GM19468 (cell line): Measurements from ENCODE around the gene PDE4D.

ENCODE experiments used
- ATAC-seq: cut with Tn5 transposase; IDR thresholded peaks from one replicate; pipeline ENCODE4 v1.9.1; 2021; ENCODE audit warnings: mild to moderate bottlenecking, moderate library complexity, moderate number of reproducible peaks; ENCODE audit not compliant: unreplicated experiment; ENCODE audit errors: extremely low read depth

PDE4D gene

DNA sequence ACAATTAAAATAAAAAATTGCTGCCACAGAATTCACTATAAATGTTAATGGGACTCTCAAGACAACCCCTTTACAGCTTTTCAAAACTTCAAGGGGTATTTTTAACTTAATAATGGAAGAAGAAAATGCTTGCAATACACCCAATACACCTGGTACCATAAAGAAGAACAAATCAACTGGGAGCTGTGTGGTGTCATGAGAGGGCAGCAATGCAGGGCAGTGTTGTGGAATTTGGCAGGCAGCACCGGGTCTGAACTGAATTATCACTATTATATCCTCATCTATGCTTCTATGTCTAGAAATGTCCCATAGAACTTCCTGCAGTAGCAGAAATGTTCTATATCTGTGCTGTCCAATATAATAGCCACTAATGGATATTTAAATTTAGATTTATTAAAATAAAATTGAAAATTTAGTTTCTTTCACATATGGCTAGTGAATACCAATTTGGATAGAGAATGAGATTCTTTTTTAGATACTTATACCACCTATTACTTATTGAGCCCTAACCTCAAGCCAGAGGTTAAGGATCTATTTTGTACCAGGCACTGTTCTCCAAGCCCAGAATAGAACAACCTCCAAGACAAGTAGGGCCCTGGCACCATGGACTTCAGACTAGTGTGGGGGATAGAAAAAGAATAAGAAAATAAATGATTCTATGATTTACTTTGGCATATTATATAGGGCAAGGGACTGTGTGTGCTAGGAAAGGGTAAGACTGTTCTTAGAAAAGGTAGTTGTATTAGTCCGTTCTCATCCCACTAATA, 265.3 kb downstream of the PDE4D start:
- no peak for ATAC-seq

DNA sequence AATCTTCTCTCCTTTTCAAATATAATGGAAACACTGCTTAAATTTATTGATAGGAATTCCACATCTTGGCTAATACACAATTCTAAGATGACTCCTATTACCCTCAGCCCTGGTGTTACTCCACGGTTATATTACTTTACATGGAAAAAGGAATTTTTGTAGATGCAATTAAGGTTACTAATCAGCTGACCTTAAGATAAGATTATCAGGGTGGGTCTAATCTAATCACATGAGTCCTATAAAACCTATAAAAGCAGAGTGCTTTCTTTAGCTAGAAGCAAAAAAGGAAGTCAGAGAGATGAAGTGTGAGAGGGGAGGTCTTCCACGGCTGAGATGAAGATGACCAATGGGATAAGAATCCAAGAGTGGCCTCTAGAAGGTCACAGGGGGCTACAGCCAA, 268.6 kb downstream of the PDE4D start:
- no peak for ATAC-seq

DNA sequence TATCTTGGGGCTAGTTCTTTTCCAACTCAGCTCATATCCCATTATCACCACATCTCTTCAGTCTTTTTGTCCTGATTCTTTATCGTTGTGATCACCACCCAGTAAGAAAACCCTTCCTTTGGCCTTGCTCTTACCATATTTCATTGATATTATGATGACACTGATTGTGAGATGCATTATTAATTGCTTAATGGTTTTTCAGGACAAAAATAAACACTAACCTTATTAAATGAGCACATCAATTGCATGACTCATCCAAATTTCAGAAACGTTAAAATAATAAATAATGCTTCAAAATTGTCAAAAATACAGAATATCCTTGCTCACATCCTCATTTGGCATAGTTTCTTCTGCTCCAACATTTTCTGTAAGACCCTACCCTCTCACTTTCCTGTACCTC, 270.7 kb downstream of the PDE4D start:
- ATAC-seq = no peak

DNA sequence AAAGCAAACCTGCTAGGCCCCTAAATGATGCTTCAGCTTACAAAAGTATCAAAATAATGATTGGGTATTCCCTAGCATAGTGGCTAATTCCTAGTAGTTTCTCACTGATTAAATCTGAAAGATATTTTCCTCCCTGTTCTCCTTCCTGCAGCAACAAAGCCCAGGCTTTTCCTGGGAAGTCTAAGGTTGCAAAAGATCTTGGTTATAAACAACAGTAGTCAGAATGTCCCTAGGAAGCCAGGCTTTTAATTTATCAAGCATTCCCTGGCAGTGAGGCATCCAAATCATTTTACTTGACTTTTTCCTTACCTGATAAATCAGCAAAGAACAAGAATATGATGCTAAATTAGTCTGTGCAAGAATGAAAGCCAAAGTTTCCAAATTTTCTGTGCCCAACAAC, 272.0 kb downstream of the PDE4D start:
- no peak for ATAC-seq

DNA sequence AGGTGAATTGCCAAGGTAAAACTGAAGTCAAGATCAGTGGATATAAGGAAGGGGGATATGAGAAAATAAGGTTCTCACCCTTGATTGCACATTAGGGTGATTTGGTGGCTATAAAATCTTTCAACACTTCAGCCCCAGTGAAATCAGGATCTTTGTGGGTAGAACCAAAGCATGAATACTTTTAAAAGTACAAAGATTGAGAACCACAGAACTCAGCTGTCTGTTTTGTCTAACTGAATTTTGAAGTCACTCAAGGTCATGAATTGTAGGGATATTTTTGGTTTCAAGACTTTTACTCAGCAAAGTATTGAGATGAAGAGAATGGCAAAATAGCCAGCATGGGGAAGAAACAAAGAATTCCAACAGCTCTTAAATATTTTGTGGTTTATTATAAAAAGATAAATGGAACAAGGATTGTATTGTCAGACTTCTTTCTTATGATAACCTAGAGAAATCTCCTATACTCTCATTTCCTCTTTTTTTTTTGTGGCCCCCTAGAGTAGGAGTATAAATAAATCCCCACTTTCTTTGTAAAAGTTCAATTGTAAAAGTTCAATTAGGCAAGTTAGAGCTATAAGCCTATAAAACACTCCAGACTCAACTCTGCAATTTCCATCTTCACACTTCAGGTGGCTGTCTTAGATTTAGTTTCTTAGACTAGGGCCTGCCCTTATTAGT, 272.9 kb downstream of the PDE4D start:
- ATAC-seq = no peak

DNA sequence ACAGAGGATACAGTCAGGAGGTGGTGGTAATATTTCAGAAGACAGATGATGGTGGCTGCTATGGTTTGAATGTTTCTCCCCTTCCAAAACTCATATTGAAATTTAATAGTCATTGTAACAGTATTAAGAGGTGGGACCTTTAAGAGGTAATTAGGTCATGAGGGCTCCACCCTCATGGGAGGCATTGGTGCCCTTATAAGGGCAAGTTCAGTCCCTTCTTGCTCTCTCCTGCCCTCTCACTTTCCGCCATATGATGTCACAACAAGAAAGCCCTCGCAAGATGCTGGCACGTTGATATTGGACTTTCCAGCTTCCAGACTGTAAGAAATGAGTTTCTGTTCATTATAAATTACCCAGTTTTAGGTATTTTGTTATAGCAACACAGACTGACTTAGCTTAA, 274.9 kb downstream of the PDE4D start:
- no peak for ATAC-seq

DNA sequence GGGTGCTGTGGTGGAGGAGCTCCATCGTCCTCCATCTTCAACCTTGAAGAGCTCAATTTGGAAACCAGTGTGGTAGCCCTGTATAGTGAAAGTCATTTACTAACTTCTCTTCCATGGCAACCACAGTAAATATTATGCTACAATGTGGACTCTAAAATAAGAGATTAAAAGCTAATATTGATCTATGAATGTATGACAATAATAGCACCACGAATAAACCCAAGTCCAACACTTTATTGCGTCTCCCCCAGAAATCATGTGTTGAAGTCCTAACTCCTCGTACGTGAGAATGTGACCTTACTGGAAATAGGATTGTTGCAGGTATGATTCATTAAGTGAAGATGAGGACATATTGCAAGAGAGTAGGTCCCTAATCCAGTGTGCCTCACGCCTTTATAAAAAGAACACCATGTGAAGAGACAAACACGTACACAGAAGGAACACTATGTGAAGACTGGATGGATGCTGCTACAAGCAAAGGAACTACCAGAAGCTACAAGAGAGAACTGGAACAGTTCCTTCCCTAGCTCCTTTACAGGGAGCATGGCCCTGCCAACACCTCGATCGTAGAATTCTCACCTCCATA, 276.2 kb downstream of the PDE4D start:
- ATAC-seq = no peak

DNA sequence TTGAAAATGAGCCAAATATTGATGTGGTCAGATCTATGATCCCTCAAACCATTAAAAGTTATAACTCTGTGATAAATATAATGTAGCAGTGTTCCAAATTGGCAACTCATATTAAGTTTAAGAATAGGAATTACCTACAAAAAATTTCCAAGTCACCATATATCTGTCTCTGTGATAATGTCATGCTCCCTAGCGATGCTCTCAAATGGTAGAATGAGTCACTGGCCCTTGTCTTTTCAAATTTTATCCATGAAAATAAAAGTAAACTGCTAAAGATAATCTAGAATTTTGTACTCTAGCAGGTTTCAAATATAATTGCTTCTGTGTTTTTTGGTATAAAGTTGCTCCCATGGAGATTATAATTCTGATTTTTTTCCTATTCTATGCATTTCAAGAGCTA, 277.1 kb downstream of the PDE4D start:
- ATAC-seq = no peak

DNA sequence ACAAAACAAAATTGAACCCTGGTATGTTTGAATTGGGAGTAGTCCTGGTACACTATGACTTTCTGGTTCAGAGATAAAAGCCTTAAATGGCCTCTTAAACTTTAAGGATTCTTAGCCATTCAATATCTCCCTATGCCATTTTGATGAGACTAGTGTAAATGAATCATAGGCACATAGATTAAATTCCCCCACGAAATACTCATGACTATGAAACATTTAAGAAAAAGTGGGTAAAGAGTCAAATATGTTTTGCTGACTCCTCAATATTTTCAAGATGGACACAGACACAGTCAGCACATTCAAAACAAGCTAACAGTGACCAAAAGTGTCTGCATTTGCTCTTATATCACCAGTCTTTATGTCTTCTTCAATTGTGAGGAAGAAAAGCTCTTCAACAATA, 278.3 kb downstream of the PDE4D start:
- no peak for ATAC-seq

DNA sequence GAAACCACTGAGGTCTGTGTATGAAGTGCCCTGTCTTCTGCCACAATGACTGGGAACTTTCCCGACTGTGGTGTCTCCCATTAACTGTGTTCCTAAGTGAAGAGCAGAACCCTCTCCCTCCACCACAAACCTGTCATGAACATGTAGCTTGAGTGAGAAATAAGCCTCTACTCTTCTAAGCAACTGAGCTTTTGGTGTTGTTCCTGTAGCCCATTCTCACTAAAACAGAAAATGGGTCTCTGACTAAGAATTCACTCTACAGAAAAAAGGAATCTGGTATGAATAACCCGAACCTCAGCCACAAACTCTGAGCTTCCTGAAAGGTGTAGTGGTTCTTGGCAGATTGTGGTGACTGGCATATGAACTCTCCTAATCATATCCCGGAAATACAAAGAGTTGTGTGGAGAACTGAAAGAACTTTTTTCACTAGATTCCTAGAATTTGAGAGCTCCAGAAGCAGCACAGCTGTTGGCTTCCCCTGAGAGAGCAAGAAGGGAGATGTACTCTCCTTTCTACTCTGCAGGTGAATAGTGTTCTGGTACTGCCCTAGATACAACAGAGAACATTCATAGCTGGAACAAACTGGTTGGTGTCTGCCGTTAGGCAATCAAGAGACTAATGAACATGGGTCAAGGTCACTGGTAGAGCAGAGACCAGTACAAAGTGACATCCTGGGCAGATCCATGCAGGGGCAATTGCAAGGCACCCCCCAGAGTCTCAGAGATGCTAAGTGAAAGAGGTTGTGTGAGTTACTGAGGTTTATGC, 283.8 kb downstream of the PDE4D start:
- ATAC-seq = no peak

DNA sequence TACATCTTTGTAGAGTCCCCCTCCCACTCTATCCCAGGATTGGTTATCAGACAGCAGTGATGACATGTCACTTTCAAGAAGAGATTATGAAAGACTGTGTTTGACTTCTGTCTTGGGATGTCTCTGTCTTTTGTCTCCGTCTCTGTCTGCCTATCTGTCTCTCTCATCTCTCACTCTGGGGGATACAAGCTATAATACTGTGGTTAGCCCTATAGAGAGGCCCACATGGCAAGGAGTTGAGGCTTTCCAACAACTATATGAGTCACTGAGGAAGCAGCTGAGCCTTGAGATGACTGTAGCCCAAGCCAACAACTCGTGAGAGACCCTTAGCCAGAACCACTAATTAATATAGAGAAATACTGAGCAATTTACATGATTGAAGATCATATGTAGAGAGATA, 284.8 kb downstream of the PDE4D start:
- no peak for ATAC-seq

DNA sequence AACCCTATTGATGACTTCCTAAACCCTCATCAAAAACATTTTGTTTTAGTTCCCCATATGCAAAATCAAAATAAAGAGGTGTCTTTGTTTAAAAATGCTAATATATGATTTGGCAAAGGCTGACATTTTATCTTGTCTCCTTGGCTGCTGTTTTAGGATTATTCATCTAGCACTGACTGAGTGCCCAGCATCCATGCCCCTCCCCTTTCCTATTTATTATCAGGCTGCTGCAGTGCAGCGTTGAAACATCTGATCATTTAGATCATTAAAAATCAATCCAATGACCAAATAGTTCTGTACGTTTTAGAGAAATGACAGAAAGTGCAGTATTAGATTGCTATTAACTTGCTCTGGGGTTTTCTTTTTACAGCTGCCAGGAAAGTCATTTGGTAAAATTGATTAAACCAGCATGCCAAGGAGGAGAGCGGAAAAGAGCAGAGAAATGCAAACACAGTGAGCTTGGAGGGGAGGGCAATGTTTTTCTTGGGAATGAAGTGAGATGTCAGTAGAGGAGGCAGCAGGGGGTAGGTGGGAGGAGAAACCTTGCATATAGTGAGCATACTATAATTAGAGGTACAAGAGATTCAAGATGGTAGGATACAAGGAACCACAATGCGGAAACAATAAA, 286.3 kb downstream of the PDE4D start:
- ATAC-seq = no peak

DNA sequence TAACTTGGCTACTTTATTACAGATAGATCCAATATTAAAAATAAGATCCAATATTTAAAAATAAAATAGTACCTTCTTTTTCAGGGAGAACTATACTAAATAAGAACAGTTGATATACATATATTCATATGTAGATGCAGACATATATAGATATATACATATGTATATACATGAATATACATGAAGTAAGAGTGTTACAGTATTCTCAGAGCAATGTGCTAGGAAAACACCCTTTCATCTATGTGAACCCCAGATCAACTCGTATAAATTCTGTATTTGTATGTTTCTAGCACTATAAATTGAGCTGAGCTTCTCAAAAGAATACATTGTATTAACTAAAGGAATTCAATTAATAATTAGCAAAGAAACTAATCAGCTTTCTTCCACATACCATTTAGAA, 287.6 kb downstream of the PDE4D start:
- ATAC-seq = no peak

DNA sequence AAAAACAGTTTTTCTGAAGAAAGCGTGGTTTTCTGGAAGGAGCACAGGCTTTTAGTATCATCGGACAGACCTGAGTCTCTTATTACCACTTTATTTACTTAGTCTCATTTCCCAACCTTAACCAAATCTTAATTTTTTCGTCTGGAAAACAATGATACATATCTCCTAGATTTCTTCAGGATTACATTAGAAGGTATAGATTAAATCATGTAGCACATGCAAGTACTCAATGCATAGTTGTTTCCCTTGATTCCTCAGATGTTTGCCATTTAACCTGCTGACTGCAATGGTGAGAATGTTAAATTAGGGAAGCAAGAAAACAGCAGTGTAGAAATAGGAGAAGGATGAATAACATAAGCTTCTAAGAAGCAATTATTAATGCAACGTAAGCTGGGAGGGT, 289.4 kb downstream of the PDE4D start:
- ATAC-seq = no peak

DNA sequence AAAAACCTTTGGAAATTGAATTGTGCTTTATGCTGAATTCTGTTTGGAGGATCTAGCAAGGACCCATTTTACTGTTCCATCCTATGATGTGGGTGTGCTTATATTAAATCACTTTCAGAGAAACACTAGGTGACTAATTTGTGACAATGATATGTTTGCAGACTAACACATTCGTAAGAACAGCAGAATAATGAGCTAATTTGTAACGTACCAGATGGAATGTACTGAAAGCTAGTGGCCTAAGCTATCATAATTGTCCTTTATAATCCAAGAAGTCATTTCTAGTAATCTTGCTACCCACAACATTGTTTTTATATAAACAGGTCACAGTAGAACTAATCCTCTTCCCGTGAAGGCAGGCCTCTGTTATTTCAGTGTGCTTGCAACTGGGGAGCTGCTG, 292.5 kb downstream of the PDE4D start:
- ATAC-seq = no peak

DNA sequence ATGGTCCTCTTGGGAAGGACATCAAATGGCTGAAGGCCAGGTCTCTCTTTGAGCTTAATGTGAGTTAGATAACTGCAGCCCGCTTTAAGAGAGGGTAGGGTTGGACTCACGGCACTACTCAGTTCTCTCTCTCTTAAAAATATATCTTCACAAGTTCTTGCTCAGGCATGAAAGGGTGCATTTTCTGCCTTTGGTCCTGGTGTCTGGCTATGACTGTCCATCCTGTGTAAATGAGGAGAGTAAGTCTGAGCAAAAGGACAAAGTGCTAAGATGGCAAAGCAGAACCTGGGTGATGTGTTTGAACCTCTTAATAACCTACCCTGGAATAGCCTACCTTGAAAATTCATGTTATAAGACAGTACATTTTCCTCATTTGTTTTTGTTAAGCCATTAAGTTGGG, 293.4 kb downstream of the PDE4D start:
- no peak for ATAC-seq

DNA sequence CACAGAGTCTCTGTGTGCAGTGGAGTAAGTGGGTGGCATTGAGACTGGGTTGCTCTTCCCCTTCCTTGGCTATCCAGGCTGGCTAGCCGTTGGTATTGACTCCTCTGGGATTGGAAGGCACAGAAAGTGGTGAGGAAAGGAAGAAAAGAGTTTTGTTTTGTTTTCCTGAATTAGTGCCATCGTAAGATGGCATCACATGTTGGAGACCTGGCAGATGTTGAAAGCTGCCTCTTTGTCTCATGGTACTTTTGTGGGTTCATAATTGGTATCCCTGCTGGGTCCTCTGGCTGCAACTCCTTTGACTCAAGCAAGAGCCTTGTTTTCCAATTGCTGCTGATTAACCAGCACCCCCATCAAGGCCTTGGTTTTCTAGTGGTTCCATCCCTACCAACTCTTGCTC, 293.8 kb downstream of the PDE4D start:
- ATAC-seq = no peak

DNA sequence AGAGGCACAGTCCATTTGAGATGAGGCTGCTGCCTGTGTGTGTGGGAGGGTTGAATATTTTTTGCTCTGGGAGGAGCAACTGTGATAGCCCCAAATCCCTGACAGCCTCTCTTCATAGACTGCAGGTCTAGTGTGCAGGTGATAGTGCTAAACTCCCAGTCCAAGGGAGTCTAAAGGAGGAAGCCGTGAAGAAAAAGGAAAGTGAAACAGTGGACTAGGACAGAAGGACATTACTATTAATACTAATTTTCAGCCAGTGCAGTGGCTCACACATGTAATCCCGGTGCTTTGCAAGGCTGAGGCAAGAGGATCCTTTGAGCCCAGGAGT, 295.0 kb downstream of the PDE4D start:
- ATAC-seq = no peak

DNA sequence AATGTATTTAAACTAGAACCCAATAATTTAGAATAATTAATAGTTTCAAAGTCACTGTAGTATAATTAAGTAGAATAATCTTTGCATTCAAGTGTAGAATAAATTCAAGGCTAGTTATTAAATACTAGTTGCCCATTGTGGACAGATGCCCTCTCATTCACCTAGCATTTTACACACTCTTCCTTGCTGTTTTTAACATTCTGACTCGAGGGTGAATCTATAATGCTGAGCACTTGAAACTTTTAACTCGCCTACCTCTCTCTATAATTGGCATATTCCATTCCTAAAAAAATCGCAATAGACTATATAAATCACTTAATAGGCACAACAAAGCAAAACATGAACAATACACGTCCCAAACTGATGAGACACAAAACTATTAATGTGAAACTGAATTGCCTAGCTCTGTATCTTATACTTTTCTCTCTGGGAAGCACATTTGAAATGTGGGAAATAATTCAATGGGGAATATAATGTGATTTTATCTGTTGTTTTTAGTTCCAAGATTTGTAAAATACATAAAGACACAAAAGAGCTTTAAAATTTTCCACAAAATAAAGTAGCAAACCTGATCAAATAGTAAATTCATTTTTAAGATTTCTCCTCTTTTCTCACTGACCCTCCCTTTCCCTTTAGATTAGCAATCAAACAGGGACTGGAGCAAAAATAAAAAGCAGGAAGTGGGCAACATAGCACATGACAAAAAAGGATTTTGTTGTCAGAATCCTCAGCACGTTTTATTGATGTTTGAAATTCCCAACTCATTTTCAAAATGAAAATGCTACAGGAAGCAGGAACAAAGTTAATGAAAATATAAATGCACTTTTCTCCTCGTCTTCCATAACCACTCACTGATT, 295.6 kb downstream of the PDE4D start:
- ATAC-seq = no peak
